Retinal pigment epithelial cell (primary cell): ENCODE measurements around the gene ATRX.
"Not testable (repeated sequence)": the region's sequence is repeated elsewhere in the genome, so short reads cannot be mapped to it uniquely, and the experiment has no call there.

Source experiments
- DNase-seq: peaks from one replicate; pipeline ENCODE4 v3.0.0-alpha.2; 2010; ENCODE audit warnings: low read depth
- H3K4me3 ChIP-seq: 2 replicates; pipeline ENCODE4 v1.5.1; 2011; ENCODE audit warnings: mild to moderate bottlenecking, low read length, control low read depth, moderate library complexity
- TF ChIP-seq, protein P1 (sequence below): conservative IDR thresholded peaks from 2 replicates; pipeline ENCODE4 v1.5.1; 2011; ENCODE audit warnings: low read depth, low read length, control low read depth, inconsistent platforms

The ATRX gene

DNA sequence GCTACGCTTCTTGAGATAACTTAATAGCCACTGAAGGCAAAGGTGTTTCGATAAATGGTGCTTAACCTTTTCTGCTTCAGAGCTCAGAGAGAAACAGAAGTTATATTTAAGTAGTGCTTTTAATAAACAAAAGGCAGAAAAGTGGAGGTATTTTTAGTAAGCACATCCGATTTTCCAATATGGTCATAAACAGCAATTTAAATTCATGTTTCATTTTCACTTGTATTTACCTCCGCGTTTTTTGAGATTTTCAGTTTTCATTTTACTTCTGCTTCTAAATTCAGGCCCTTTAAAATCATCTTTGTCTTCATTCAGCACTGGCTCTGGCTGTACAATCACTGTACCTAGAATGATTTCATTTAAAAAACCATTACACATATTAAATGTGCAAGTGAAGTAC lies 92.4 kb downstream of the ATRX start:
- no peak overlapping the region for H3K4me3 ChIP-seq
- DNase-seq, result no peak
- TF ChIP-seq, protein P1, sequence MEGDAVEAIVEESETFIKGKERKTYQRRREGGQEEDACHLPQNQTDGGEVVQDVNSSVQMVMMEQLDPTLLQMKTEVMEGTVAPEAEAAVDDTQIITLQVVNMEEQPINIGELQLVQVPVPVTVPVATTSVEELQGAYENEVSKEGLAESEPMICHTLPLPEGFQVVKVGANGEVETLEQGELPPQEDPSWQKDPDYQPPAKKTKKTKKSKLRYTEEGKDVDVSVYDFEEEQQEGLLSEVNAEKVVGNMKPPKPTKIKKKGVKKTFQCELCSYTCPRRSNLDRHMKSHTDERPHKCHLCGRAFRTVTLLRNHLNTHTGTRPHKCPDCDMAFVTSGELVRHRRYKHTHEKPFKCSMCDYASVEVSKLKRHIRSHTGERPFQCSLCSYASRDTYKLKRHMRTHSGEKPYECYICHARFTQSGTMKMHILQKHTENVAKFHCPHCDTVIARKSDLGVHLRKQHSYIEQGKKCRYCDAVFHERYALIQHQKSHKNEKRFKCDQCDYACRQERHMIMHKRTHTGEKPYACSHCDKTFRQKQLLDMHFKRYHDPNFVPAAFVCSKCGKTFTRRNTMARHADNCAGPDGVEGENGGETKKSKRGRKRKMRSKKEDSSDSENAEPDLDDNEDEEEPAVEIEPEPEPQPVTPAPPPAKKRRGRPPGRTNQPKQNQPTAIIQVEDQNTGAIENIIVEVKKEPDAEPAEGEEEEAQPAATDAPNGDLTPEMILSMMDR, result no peak

DNA sequence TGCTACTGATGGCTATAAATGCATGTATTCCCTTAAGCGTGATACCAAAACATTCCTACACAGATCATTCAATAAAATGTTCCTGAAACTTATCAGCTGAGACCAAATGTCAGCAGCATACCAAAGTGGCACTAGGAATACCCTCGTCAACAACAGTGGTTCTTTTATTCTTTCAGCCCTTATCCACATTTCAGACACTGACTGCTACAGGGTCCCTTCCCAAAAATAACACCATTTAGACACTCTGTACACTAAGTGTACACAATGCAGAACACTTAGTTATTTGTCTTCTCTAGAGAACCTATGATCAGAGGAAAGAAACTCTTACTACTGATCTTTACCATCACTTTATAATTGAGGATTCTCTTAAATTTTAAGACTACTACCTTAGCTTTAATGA lies 94.1 kb downstream of the ATRX start:
- no peak for DNase-seq
- H3K4me3 ChIP-seq, result no peak overlapping the region
- TF ChIP-seq, protein P1, result no peak

DNA sequence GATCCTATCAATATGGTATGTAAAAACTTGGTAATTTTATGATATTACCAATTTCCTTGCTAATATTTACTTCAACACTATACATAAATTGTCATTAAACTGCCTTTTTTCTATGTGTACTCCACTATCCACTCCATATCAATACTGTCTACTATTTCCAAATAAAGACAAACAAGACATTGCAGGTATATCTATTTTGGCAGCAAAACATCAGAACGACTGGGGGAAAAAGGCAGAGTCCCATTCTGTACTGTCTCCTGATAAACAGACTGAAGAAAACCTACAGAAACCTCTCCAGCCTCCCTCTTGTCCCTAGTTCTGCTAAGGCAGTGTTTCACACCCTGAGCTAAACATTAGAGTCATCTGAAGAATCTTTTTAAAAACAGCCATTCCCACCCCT lies 96.6 kb downstream of the ATRX start:
- no peak overlapping the region for H3K4me3 ChIP-seq
- DNase-seq, result no peak
- TF ChIP-seq, protein P1, result no peak

DNA sequence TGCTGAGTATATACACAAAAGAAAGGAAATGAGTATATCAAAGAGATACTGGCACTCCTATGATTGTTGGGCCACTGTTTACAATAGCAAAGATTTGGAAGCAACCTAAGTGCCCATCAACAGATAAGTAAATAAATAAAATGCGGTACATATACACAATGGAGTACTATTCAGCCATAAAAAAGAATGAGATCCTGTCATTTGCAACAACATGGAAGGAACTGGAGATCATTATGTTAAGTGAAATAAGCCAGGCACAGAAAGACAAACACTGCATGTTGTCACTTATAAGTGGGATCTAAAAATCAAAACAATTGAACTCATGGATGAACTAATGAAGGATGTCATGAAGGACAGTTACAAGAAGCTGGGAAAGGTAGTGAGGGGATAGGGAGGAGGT lies 100.3 kb downstream of the ATRX start:
- DNase-seq, H3K4me3 ChIP-seq: not testable (repeated sequence)

DNA sequence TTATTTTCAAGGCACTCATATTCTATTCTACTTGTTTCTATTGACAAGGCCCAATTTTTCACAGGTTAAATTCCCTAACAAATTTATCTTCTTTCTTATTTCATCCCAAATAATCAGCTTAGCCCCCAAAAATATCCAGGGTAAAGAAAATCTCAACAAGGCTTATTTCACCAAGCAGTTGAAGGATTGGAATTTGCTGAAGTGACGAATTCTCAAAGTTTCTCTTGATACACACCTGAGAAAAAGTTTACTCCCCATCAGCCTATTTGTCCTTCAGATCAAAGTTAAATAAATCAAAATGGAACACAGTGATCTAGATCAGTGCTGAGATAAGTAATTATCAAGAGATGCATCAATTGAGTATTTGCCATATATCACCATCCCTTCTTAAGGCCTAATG lies 106.9 kb downstream of the ATRX start:
- TF ChIP-seq, protein P1, result no peak
- DNase-seq, result no peak

DNA sequence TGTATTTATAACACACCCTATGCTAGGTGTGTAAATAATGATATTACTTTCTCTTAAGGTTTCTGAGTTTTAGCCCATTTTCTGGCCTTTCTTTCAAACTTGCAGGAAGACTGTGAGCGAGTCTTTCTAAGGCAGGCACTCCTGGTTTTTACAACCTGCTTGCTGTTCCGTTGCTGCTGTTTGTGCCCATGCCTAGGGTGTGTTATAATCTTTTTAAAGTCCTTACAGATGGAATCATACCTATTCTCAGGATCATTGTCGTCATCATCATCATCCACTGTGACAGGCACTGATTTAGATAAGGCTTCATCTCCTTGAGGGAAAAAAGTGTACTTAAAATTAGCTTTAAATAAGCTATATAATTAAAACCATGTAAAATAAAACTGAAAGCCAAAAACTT lies 110.0 kb downstream of the ATRX start:
- TF ChIP-seq, protein P1, result no peak
- no peak overlapping the region for H3K4me3 ChIP-seq
- DNase-seq, result no peak

More for the DNA sequence above, 106.9 kb downstream of the ATRX start:
- no peak overlapping the region for H3K4me3 ChIP-seq

DNA sequence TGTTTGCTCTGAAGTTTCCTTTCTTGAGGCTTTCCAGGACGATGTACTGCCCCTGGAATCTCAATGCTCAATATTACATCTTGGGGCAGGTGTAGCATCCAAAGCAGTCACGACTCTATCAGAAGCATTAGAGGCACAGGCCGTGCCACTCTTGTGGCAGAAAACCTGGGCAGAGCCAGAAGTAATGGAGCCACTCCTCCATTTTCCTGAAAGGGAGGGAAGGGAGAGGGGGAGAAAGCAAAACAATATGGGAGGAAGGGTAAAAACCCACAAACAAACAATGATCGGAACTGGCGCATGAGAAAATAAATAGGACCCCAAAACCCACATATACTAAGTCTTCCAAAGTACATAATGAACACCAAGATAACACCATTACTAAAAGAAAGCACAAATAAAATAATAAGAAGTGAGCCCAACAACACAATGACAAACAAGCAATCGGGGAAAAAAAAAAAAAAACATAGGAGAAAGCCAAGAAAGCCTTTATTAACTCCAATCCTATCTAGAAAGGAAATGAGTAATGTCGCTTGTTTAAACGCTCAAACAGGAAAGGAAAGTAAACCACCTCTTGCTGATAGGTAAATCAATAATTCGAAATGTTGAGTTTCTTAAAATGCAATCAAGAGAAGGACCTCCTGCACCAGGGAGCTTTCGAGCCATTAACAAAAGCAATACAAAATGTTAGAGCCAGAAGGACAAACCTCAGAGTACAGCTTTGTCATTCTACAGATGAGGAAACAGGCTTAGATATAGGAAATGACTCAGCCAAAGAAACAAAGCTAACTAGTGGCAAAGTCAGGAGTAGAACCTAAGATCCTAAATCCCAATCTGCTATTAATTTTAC lies 117.4 kb downstream of the ATRX start:
- H3K4me3 ChIP-seq, result no peak overlapping the region
- TF ChIP-seq, protein P1, result no peak
- no peak for DNase-seq
